ENCODE data around the gene LAMP1. TPM values are rescaled to one million over a fixed set of nuclear protein-coding genes. Genes with fewer than 3 reads are reported as not detected.

LAMP1 gene
- total RNA-seq, 1 experiment from 2014 or later: 110 TPM

- no peaks in the 10 kb centered on the region for H3K9me3 ChIP-seq (ENCODE audit: low read length)
- no TSS peak for BruUV-seq (replicated peaks)
- H3K4me3 ChIP-seq (ENCODE audit: low read length): no peak overlapping the region
- ATAC-seq: no peak
- no peak overlapping the region for H3K4me2 ChIP-seq (ENCODE audit: low read length)
- no peak overlapping the region for H2AFZ ChIP-seq (ENCODE audit: low read length)
- intact Hi-C loops (cut with micrococcal nuclease): no loop called here
- H3F3A ChIP-seq (ENCODE audit: low read length, unreplicated experiment): no peaks in the 10 kb centered on the region
- no peak overlapping the region for H3K27ac ChIP-seq (ENCODE audit: low read length)
- ChIA-PET CTCF (no interaction called here), POLR2A (ENCODE audit: unreplicated experiment) (no interaction called here)
- H3K79me2 ChIP-seq (ENCODE audit: low read length): no peaks in the 10 kb centered on the region
- no peak for TF ChIP-seq EZH2phosphoT487 (IDR thresholded peaks at IDR 0.05; ENCODE audit: borderline replicate concordance, low read length)
- TF ChIP-seq EZH2 (IDR thresholded peaks at IDR 0.05; ENCODE audit: low read length, unreplicated experiment): no peak
- no peak for TF ChIP-seq CTCF (conservative IDR thresholded peaks at IDR 0.05; ENCODE audit: low read depth, low read length)
- no peaks in the 10 kb centered on the region for H3K27me3 ChIP-seq (ENCODE audit: low read length)
- DNase-seq: no peak
- no peaks in the 10 kb centered on the region for H3K9me2 ChIP-seq (replicated peaks; ENCODE audit: low read length)
- H3K9ac ChIP-seq (ENCODE audit: low read length): no peak overlapping the region
- H3K36me3 ChIP-seq (ENCODE audit: low read depth, low read length): no peaks in the 10 kb centered on the region
- H4K20me1 ChIP-seq (ENCODE audit: low read length): no peaks in the 10 kb centered on the region
- H3K4me1 ChIP-seq (ENCODE audit: insufficient read depth, low read length): no peaks in the 10 kb centered on the region
Observed at GRCh38 chr13:113353254-113353653, 56.2 kb downstream of the LAMP1 start.

- Histone ChIP-seq H3K4me2 (ENCODE audit: low read length) (no peak overlapping the region), H3K4me3 (ENCODE audit: low read length) (no peak overlapping the region), H4K20me1 (ENCODE audit: low read length) (no peaks in the 10 kb centered on the region), H3K4me1 (ENCODE audit: insufficient read depth, low read length) (no peaks in the 10 kb centered on the region), H3F3A (ENCODE audit: low read length, unreplicated experiment) (no peaks in the 10 kb centered on the region), H2AFZ (ENCODE audit: low read length) (no peak overlapping the region), H3K9me2 (replicated peaks; ENCODE audit: low read length) (no peaks in the 10 kb centered on the region), H3K79me2 (ENCODE audit: low read length) (no peaks in the 10 kb centered on the region), H3K36me3 (ENCODE audit: low read depth, low read length) (no peaks in the 10 kb centered on the region), H3K9ac (ENCODE audit: low read length) (no peak overlapping the region), H3K27ac (ENCODE audit: low read length) (no peak overlapping the region), H3K27me3 (ENCODE audit: low read length) (no peaks in the 10 kb centered on the region), H3K9me3 (ENCODE audit: low read length) (no peaks in the 10 kb centered on the region)
- no peak for TF ChIP-seq EZH2phosphoT487 (IDR thresholded peaks at IDR 0.05; ENCODE audit: borderline replicate concordance, low read length)
- TF ChIP-seq EZH2 (IDR thresholded peaks at IDR 0.05; ENCODE audit: low read length, unreplicated experiment): no peak
- no peak for TF ChIP-seq CTCF (conservative IDR thresholded peaks at IDR 0.05; ENCODE audit: low read depth, low read length)
- ChIA-PET POLR2A (ENCODE audit: unreplicated experiment) (no interaction called here), CTCF (no interaction called here)
- DNase-seq (no peak), ATAC-seq (no peak)
- BruUV-seq (replicated peaks): no TSS peak
- intact Hi-C loops (cut with micrococcal nuclease): no loop called here
Observed at GRCh38 chr13:113354831-113355610, 58.0 kb downstream of the LAMP1 start.

GRCh38 chr13:113355621-113356020, 58.6 kb downstream of the LAMP1 start:
- H3K27me3 ChIP-seq (ENCODE audit: low read length): no peaks in the 10 kb centered on the region
- no peaks in the 10 kb centered on the region for H3K4me1 ChIP-seq (ENCODE audit: insufficient read depth, low read length)
- H3K4me2 ChIP-seq (ENCODE audit: low read length): no peak overlapping the region
- H3K4me3 ChIP-seq (ENCODE audit: low read length): no peak overlapping the region
- intact Hi-C loops (cut with micrococcal nuclease): no loop called here
- no peaks in the 10 kb centered on the region for H3K9me3 ChIP-seq (ENCODE audit: low read length)
- no peaks in the 10 kb centered on the region for H3K36me3 ChIP-seq (ENCODE audit: low read depth, low read length)
- no TSS peak for BruUV-seq (replicated peaks)
- POLR2A ChIA-PET (ENCODE audit: unreplicated experiment): no interaction called here
- H3F3A ChIP-seq (ENCODE audit: low read length, unreplicated experiment): no peaks in the 10 kb centered on the region
- H3K27ac ChIP-seq (ENCODE audit: low read length): no peak overlapping the region
- no peaks in the 10 kb centered on the region for H3K79me2 ChIP-seq (ENCODE audit: low read length)
- no peak overlapping the region for H3K9ac ChIP-seq (ENCODE audit: low read length)
- no peaks in the 10 kb centered on the region for H4K20me1 ChIP-seq (ENCODE audit: low read length)
- CTCF ChIA-PET: no interaction called here
- H3K9me2 ChIP-seq (replicated peaks; ENCODE audit: low read length): no peaks in the 10 kb centered on the region
- TF ChIP-seq CTCF (conservative IDR thresholded peaks at IDR 0.05; ENCODE audit: low read depth, low read length): no peak
- no peak for TF ChIP-seq EZH2 (IDR thresholded peaks at IDR 0.05; ENCODE audit: low read length, unreplicated experiment)
- no peak for TF ChIP-seq EZH2phosphoT487 (IDR thresholded peaks at IDR 0.05; ENCODE audit: borderline replicate concordance, low read length)
- ATAC-seq: no peak
- no peak overlapping the region for H2AFZ ChIP-seq (ENCODE audit: low read length)
- DNase-seq: no peak

Data from PC-3 (cell line).